Left lung (tissue), 10 donors: ENCODE data around the gene ARHGEF28. TPM values are rescaled to one million over a fixed set of nuclear protein-coding genes. Genes with fewer than 3 reads are reported as not detected.

Experiments
- ATAC-seq: fragments of 200-7000 bp; cut with Tn5 transposase; one replicate; pipeline ENCODE4 v1.9.1; 2020; ENCODE audit warnings: moderate library complexity
- DNase-seq, 4 donors: peaks; one replicate each; pipeline ENCODE4 v3.0.0-alpha.2; 2013 to 2020
- H3K27ac ChIP-seq, 2 donors: fragments of 200-600 bp; sonication (generic) in 1 of 2; one replicate each; pipeline versions ENCODE4 v1.5.0 to v1.8.0; 2020 to 2021
- H3K27me3 ChIP-seq, 2 donors: fragments of 200-600 bp; sonication (generic) in 1 of 2; one replicate each; pipeline versions ENCODE4 v1.5.0 to v1.8.0; 2020 to 2021
- H3K36me3 ChIP-seq, 2 donors: fragments of 200-600 bp; sonication (generic) in 1 of 2; one replicate each; pipeline versions ENCODE4 v1.5.0 to v1.8.0; 2020 to 2021
- H3K4me1 ChIP-seq, 2 donors: fragments of 200-600 bp; one replicate each; pipeline ENCODE4 v1.8.0; 2021
- H3K4me3 ChIP-seq, 2 donors: fragments of 200-600 bp; sonication (generic) in 1 of 2; one replicate each; pipeline versions ENCODE4 v1.5.0 to v1.8.0; 2020 to 2021; ENCODE audit warnings: mild to moderate bottlenecking in 1 of 2
- H3K9me3 ChIP-seq, 2 donors: fragments of 200-600 bp; sonication (generic) in 1 of 2; one replicate each; pipeline versions ENCODE4 v1.5.0 to v1.8.0; 2020 to 2021
- intact Hi-C, 2 donors: fragments of 100-400 bp; cut with DNase I; formaldehyde crosslinking; loops; one replicate each; pipeline versions ENCODE4 v1.11.2 to v1.14.2; 2022
- polyA plus RNA-seq, 6 donors: library from polyadenylated mRNA; unstranded; fragments of 120-200 nt; gene quantifications; one replicate each; pipeline ENCODE4 v1.2.1, GENCODE V29; 2013; ENCODE audit not compliant: insufficient read length in 6 of 6
- total RNA-seq, 2 donors: library from RNA; stranded (reverse); fragmentation: NEBNext Ultra II Directional; extraction: Animal tissue kit (Norgen Biotek cat#: 25700); gene quantifications; one replicate each; pipeline ENCODE4 v1.2.1, GENCODE V29; 2021
- TF ChIP-seq, protein P1 (sequence below), 2 donors: fragments of 200-600 bp; sonication (generic) in 1 of 2; IDR thresholded peaks; one replicate each; pipeline versions ENCODE4 v1.5.0 to v1.8.0; 2021; ENCODE audit warnings: antibody characterized with exemption in 2 of 2
- donor health status: DM: no; HTN: yes; CAD: no.
- donor health status: DM: no; HTN: no; CAD: no.

The ARHGEF28 gene
- total and polyA plus RNA-seq, 8 donors = 8.4 to 16.4 (median 10.3) TPM

DNA sequence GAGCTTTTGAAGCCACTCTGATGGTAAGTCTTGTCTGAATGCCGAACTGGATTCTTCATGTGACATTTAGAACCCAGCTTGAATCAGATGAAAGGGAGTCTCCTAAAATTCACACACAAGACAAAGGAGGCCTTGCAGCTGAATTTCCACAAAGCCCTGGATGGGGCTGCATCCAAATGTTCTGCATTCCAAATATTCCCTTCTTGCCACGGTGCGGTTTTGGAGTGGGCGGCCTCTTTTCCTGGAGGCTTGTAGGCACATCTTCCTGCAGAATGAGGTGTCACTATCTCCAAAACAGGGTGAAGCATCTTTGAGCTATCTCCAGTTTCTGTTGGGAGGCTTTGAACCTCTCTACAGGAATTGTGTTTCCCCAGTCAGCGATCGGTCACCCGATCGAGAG lies 342.7 kb downstream of the ARHGEF28 start:
- ATAC-seq = no peak
- intact Hi-C loops = no loop called here
- no peak for DNase-seq
- no peaks in the 10 kb centered on the region for H3K36me3 ChIP-seq
- peaks cover 0 to 4% of the 10 kb centered on the region in 2 donors for H3K4me1 ChIP-seq
- no peak overlapping the region for H3K4me3 ChIP-seq
- TF ChIP-seq, protein P1, sequence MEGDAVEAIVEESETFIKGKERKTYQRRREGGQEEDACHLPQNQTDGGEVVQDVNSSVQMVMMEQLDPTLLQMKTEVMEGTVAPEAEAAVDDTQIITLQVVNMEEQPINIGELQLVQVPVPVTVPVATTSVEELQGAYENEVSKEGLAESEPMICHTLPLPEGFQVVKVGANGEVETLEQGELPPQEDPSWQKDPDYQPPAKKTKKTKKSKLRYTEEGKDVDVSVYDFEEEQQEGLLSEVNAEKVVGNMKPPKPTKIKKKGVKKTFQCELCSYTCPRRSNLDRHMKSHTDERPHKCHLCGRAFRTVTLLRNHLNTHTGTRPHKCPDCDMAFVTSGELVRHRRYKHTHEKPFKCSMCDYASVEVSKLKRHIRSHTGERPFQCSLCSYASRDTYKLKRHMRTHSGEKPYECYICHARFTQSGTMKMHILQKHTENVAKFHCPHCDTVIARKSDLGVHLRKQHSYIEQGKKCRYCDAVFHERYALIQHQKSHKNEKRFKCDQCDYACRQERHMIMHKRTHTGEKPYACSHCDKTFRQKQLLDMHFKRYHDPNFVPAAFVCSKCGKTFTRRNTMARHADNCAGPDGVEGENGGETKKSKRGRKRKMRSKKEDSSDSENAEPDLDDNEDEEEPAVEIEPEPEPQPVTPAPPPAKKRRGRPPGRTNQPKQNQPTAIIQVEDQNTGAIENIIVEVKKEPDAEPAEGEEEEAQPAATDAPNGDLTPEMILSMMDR (IDR thresholded peaks at IDR 0.05) = no peak
- H3K9me3 ChIP-seq = no peaks in the 10 kb centered on the region
- no peaks in the 10 kb centered on the region for H3K27me3 ChIP-seq
- no peak overlapping the region for H3K27ac ChIP-seq

DNA sequence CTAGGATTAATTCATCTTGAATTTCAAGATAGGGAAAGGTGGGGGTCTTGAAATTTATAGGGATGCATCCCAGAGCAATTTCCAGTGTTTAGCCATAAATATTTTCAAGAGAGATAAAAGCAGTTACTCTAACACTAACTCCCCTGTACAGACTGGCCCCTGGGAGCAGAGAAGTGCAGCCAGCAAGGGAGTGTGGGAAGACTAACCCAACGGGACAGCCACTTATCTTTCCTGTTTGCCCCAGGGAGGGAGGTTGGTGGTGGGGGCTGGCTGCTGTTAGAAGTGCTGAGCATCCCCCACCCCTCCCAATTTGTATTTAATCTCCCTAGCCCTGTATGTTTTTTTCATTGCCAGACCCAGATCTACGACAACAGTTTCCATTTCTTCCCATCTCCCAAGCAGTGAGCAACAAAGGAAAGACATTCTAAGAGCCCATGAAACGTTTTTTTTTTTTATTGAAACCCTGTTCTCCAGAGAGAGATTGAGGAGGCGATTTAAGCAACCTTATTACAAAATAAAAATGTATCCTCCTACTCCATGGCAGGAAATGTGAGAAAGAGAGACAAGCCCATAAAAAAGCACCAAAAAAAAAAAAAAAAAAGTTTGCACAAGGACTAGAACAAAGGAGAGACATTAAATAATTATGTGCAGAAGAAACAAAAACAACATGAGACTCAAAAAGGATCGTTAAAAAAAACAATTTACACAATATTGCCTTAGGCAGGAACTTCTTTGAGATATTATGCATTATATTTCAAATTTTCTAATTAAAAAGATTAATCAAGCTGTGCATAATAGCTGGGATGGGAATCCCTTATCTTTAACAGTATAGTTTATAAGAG lies 343.4 kb downstream of the ARHGEF28 start:
- Histone ChIP-seq H3K36me3 (no peaks in the 10 kb centered on the region), H3K27me3 (no peaks in the 10 kb centered on the region), H3K27ac (no peak overlapping the region), H3K4me3 (no peak overlapping the region), H3K4me1 (peaks cover 0 to 4% of the 10 kb centered on the region in 2 donors), H3K9me3 (no peaks in the 10 kb centered on the region)
- intact Hi-C loops = no loop called here
- TF ChIP-seq, protein P1 (IDR thresholded peaks at IDR 0.05) = no peak
- DNase-seq (no peak), ATAC-seq (no peak)

DNA sequence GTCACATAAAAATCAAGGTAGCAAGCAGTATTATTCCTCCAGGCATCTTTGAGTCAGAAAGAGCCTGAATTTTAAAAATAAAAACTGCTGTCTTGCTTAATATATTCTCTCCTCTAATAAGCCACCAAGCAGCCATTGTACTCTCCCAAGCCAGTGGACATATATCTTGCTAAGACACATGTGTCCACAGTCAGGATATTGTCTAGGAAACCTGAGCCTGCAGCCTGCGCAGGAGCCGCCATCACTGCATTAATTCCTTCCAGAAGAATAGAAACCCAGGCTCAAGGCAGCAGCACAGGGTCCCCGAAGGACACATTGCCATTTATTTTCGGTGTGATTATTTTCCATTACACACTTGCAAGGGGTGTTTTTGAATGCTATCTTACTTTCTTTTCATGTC lies 345.3 kb downstream of the ARHGEF28 start:
- intact Hi-C loops = no loop called here
- DNase-seq = no peak
- TF ChIP-seq, protein P1 (IDR thresholded peaks at IDR 0.05) = no peak
- Histone ChIP-seq H3K36me3 (no peaks in the 10 kb centered on the region), H3K9me3 (no peaks in the 10 kb centered on the region), H3K27ac (no peak overlapping the region), H3K27me3 (no peaks in the 10 kb centered on the region), H3K4me3 (no peak overlapping the region), H3K4me1 (peaks cover 0 to 4% of the 10 kb centered on the region in 2 donors)
- ATAC-seq = no peak

DNA sequence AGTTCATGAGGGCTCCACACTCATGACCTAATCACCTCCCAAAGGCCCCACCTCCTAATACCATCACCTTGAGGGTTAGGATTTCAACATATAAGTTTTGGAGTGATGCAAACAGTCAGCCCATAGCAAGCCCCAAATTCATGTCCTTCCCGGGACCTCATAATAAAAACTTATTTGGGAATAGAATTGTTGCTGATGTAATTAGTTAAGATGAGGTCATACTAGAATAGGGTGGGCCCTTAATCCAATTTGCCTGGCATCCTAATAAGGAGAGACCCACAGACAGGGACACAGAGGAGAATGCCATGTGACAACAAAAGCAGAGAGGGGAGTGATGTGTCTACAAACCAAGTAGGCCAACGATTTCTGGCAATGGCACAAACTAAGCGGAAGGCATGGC lies 347.1 kb downstream of the ARHGEF28 start:
- H3K4me3 ChIP-seq = no peak overlapping the region
- ATAC-seq (no peak), DNase-seq (no peak)
- no peaks in the 10 kb centered on the region for H3K36me3 ChIP-seq
- no peaks in the 10 kb centered on the region for H3K9me3 ChIP-seq
- H3K27ac ChIP-seq = no peak overlapping the region
- TF ChIP-seq, protein P1 (IDR thresholded peaks at IDR 0.05) = no peak
- H3K27me3 ChIP-seq = no peaks in the 10 kb centered on the region
- intact Hi-C loops = no loop called here
- peaks cover 0 to 4% of the 10 kb centered on the region in 2 donors for H3K4me1 ChIP-seq

DNA sequence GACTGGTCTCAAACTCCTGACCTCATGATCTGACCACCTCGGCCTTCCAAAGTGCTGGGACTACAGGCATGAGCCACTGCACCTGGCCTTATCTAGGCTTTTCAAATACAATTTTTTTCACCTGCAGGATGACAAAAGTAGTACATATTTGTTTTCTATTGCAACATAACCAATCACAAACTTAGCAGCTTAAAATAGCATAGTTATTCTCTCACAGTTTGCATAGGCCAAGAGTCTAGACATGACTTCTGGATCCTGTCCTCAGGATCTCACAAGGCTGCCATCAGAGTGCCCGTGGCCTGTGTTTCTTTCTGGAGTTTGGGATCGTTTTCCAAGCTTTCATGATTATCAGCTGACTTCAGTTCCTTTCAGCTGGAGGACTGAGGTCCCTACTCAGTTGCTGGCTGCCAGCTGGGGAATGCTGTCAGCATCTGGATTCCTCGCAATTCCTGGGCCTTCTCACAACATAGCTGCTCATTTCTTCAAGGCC lies 348.9 kb downstream of the ARHGEF28 start:
- H3K27ac ChIP-seq = no peak overlapping the region
- no peak overlapping the region for H3K4me3 ChIP-seq
- H3K4me1 ChIP-seq = no peaks in the 10 kb centered on the region
- ATAC-seq (peak; percentile 44), DNase-seq (no peak)
- intact Hi-C loops = no loop called here
- TF ChIP-seq, protein P1 (IDR thresholded peaks at IDR 0.05) = no peak
- no peaks in the 10 kb centered on the region for H3K36me3 ChIP-seq
- no peaks in the 10 kb centered on the region for H3K9me3 ChIP-seq
- H3K27me3 ChIP-seq = no peaks in the 10 kb centered on the region
